H1 (cell line): ENCODE results near the gene MAPK8. TPM values are rescaled to one million over a fixed set of nuclear protein-coding genes. Genes with fewer than 3 reads are reported as not detected.

Source experiments
- CTCF ChIA-PET: fragments of 300-600 bp; sonication (Branson Sonifier 250); formaldehyde crosslinking; loops from one replicate; lab custom pipeline; 2021; ENCODE audit not compliant: partially characterized antibody; lab: Charles Lee
- POLR2A ChIA-PET: fragments of 300-600 bp; sonication (Branson Sonifier 250); formaldehyde crosslinking; loops from one replicate; lab custom pipeline; 2021; ENCODE audit warnings: inconsistent platforms; ENCODE audit not compliant: partially characterized antibody; lab: Charles Lee
- DNase-seq, 2 experiments: peaks; one replicate each; pipeline versions ENCODE4 v3.0.0 to v3.0.0-alpha.2; 2010 to 2022; ENCODE audit warnings: low spot score in 2 of 2, low read depth in 1 of 2, mixed read lengths in 1 of 2
- FAIRE-seq: peaks from 2 replicates; lab custom pipeline; 2011; peaks lifted over from hg19 to GRCh38; lab: Jason Lieb, UNC
- H2AFZ ChIP-seq: 2 replicates; pipeline ENCODE4 v1.8.1; 2012; ENCODE audit warnings: low read length, inconsistent platforms
- H2AK5ac ChIP-seq: 2 replicates; pipeline ENCODE4 v1.6.1; 2013; ENCODE audit warnings: low read depth, low read length
- H2BK120ac ChIP-seq: replicated peaks from 2 replicates; pipeline ENCODE3; 2013; ENCODE audit warnings: low read depth, low read length, inconsistent platforms
- H2BK12ac ChIP-seq: 2 replicates; pipeline ENCODE4 v1.6.1; 2013; ENCODE audit warnings: low read depth, low read length
- H2BK15ac ChIP-seq: 2 replicates; pipeline ENCODE4 v1.6.1; 2013; ENCODE audit warnings: low read length
- H2BK20ac ChIP-seq: 2 replicates; pipeline ENCODE4 v1.6.1; 2013; ENCODE audit warnings: low read length
- H2BK5ac ChIP-seq: 2 replicates; pipeline ENCODE4 v1.6.1; 2013; ENCODE audit warnings: low read depth, low read length
- H3K14ac ChIP-seq: 2 replicates; pipeline ENCODE4 v1.6.1; 2013; ENCODE audit warnings: inconsistent platforms; ENCODE audit not compliant: insufficient read length
- H3K18ac ChIP-seq: 2 replicates; pipeline ENCODE4 v1.6.1; 2013; ENCODE audit warnings: low read length; ENCODE audit errors: extremely low read depth
- H3K23ac ChIP-seq: 2 replicates; pipeline ENCODE4 v1.6.1; 2013; ENCODE audit warnings: inconsistent platforms; ENCODE audit not compliant: insufficient read length
- H3K23me2 ChIP-seq: 2 replicates; pipeline ENCODE4 v1.6.1; 2013; ENCODE audit warnings: low read depth, low read length
- H3K27ac ChIP-seq: 2 replicates; pipeline ENCODE4 v1.6.1; 2011; ENCODE audit warnings: low read depth, low read length, inconsistent platforms
- H3K27me3 ChIP-seq, 4 experiments: replicated peaks in 1 of 4; 1 replicate in 1 of 4; 2 replicates in 3 of 4; pipeline versions ENCODE4 v1.6.1 to v1.8.1; 2011 to 2013; ENCODE audit warnings: low read length in 3 of 4, mild to moderate bottlenecking in 3 of 4, inconsistent platforms in 2 of 4, mixed read lengths in 2 of 4, moderate library complexity in 1 of 4; ENCODE audit not compliant: control insufficient read depth in 3 of 4, insufficient read depth in 3 of 4; ENCODE audit errors: extremely low read depth in 1 of 4
- H3K36me3 ChIP-seq, 4 experiments: 2 replicates each; pipeline versions ENCODE4 v1.6.1 to v1.8.1; 2011 to 2013; ENCODE audit warnings: mild to moderate bottlenecking in 4 of 4, low read length in 3 of 4, moderate library complexity in 2 of 4, control low read depth in 1 of 4, inconsistent platforms in 1 of 4; ENCODE audit not compliant: insufficient read depth in 4 of 4, control insufficient read depth in 2 of 4
- H3K4ac ChIP-seq: replicated peaks from 2 replicates; pipeline ENCODE3; 2013; ENCODE audit warnings: low read length, low read depth, mixed read lengths, inconsistent platforms; ENCODE audit not compliant: insufficient read length
- H3K4me1 ChIP-seq, 4 experiments: replicated peaks in 1 of 4; 1 replicate in 1 of 4; 2 replicates in 3 of 4; pipeline versions ENCODE4 v1.6.1 to v1.8.1; 2011 to 2013; ENCODE audit warnings: low read length in 3 of 4, inconsistent platforms in 2 of 4, mixed read lengths in 1 of 4; ENCODE audit not compliant: insufficient read depth in 4 of 4, control insufficient read depth in 3 of 4
- H3K4me2 ChIP-seq, 2 experiments: 2 replicates each; pipeline versions ENCODE4 v1.6.1 to v1.8.1; 2011 to 2013; ENCODE audit warnings: low read depth in 2 of 2, low read length in 2 of 2, control low read depth in 1 of 2, inconsistent platforms in 1 of 2, mild to moderate bottlenecking in 1 of 2; ENCODE audit not compliant: insufficient read depth in 1 of 2
- H3K4me3 ChIP-seq, 4 experiments: fragments of 200-600, 300-600 bp in 1 of 4; sonication (generic), shearing (Covaris generic), sonication (Bioruptor Twin) in 1 of 4; 2 replicates each; pipeline versions ENCODE4 v1.5.1 to v1.8.1; 2011 to 2016; ENCODE audit warnings: low read length in 4 of 4, low read depth in 3 of 4, control low read depth in 2 of 4, inconsistent platforms in 2 of 4, mild to moderate bottlenecking in 2 of 4, mixed read lengths in 1 of 4, moderate library complexity in 1 of 4; ENCODE audit not compliant: insufficient read depth in 2 of 4; ENCODE audit errors: extremely low read depth in 1 of 4
- H3K56ac ChIP-seq: replicated peaks from 2 replicates; pipeline ENCODE3; 2013; ENCODE audit warnings: low read depth, mild to moderate bottlenecking, mixed read lengths, low read length, inconsistent platforms; ENCODE audit not compliant: insufficient read length
- H3K79me1 ChIP-seq: 2 replicates; pipeline ENCODE4 v1.6.1; 2013; ENCODE audit warnings: low read depth, low read length, control low read depth
- H3K79me2 ChIP-seq, 2 experiments: 2 replicates each; pipeline versions ENCODE4 v1.6.1 to v1.8.1; 2012 to 2013; ENCODE audit warnings: low read length in 2 of 2, mild to moderate bottlenecking in 2 of 2, inconsistent platforms in 1 of 2; ENCODE audit not compliant: insufficient read depth in 2 of 2, control insufficient read depth in 1 of 2
- H3K9ac ChIP-seq, 4 experiments: replicated peaks in 1 of 4; 1 replicate in 1 of 4; 2 replicates in 3 of 4; pipeline versions ENCODE4 v1.6.1 to v1.8.1; 2011 to 2013; ENCODE audit warnings: low read depth in 3 of 4, low read length in 3 of 4, control low read depth in 2 of 4, mild to moderate bottlenecking in 2 of 4, moderate library complexity in 2 of 4, inconsistent platforms in 1 of 4; ENCODE audit errors: extremely low read depth in 1 of 4
- H3K9me3 ChIP-seq, 2 experiments: 2 replicates each; pipeline versions ENCODE4 v1.6.1 to v1.8.1; 2012 to 2013; ENCODE audit warnings: mild to moderate bottlenecking in 2 of 2, moderate library complexity in 2 of 2, control low read depth in 1 of 2, inconsistent platforms in 1 of 2, low read depth in 1 of 2, low read length in 1 of 2, mixed read lengths in 1 of 2; ENCODE audit not compliant: insufficient read depth in 2 of 2
- H4K20me1 ChIP-seq, 2 experiments: replicated peaks in 1 of 2; 2 replicates each; pipeline versions ENCODE3 to v1.8.1; 2011 to 2013; ENCODE audit warnings: inconsistent platforms in 2 of 2, low read length in 2 of 2, mild to moderate bottlenecking in 1 of 2; ENCODE audit not compliant: insufficient read depth in 2 of 2, control insufficient read depth in 1 of 2
- H4K5ac ChIP-seq: 2 replicates; pipeline ENCODE4 v1.6.1; 2013; ENCODE audit warnings: low read length, low read depth, mixed read lengths, inconsistent platforms; ENCODE audit not compliant: insufficient read length
- H4K8ac ChIP-seq: 2 replicates; pipeline ENCODE4 v1.8.0; 2013; ENCODE audit warnings: mild to moderate bottlenecking, moderate library complexity, low read length, inconsistent platforms; ENCODE audit not compliant: insufficient read depth; ENCODE audit errors: extremely low read depth
- H4K91ac ChIP-seq: replicated peaks from 2 replicates; pipeline ENCODE3; 2013; ENCODE audit warnings: low read length, mixed read lengths, inconsistent platforms; ENCODE audit not compliant: insufficient read length
- E2F6 ChIP-seq: IDR thresholded peaks from 2 replicates; pipeline ENCODE4 v1.6.1; 2012; ENCODE audit warnings: inconsistent platforms
- GABPA ChIP-seq: IDR thresholded peaks from 2 replicates; pipeline ENCODE4 v1.6.1; 2011; ENCODE audit warnings: mild to moderate bottlenecking, low read length, moderate library complexity, borderline replicate concordance; ENCODE audit not compliant: insufficient read depth
- RFX5 ChIP-seq: IDR thresholded peaks from 2 replicates; pipeline ENCODE4 v1.6.1; 2011; ENCODE audit warnings: low read depth, low read length, improper control_type of control experiment, borderline replicate concordance
- SP2 ChIP-seq: IDR thresholded peaks from 2 replicates; pipeline ENCODE4 v1.6.1; 2012; ENCODE audit warnings: mild to moderate bottlenecking, low read length, inconsistent platforms
- SUZ12 ChIP-seq: fragments of 200-600 bp; sonication (generic); IDR thresholded peaks from 2 replicates; pipeline ENCODE4 v1.6.1; 2012; ENCODE audit warnings: mild to moderate bottlenecking, inconsistent platforms, low read length, moderate library complexity, mixed read lengths
- WGBS, 2 experiments: shearing (Covaris generic) in 1 of 2; methylation state at CpG; one replicate each; pipeline versions ENCODE4 v1.1.6 to v1.1.7; 2013 to 2015; ENCODE audit warnings: low lambda C conversion rate in 2 of 2, mixed read lengths in 2 of 2, inconsistent platforms in 1 of 2, low coverage in 1 of 2, missing lambda C conversion rate in 1 of 2; ENCODE audit not compliant: insufficient replicate concordance in 2 of 2, insufficient coverage in 1 of 2, insufficient read length in 1 of 2; ENCODE audit errors: extremely low coverage in 1 of 2, missing lambda C conversion rate in 1 of 2; 5-methylcytosine and 5-hydroxymethylcytosine counted together
- polyA plus RNA-seq, 7 experiments: library from polyadenylated mRNA; depleted of rRNA in 3 of 7; stranded (reverse) in 5 of 7; unstranded in 2 of 7; fragments of >200 nt in 5 of 7; fragments of 200-250 nt in 2 of 7; gene quantifications; 1 replicate in 5 of 7; 2 replicates in 1 of 7; 4 replicates in 1 of 7; pipeline versions ENCODE4 v1.2.1 to v1.2.3, GENCODE V29; 2011 to 2013; ENCODE audit warnings: missing spikeins in 2 of 7, mixed read lengths in 2 of 7
- total RNA-seq: library from RNA; stranded (reverse); fragmentation: NEBNext Ultra II Directional; extraction: Animal tissue kit (Norgen Biotek cat#: 25700); gene quantifications from 2 replicates; pipeline ENCODE4 v1.2.1, GENCODE V29; 2021

The MAPK8 gene
- total and polyA plus RNA-seq, 2 of the 8 experiments (the other 6 are each of a cell fraction or from before 2014, with no cell fraction given), result 23.3 to 71.3 TPM

DNA sequence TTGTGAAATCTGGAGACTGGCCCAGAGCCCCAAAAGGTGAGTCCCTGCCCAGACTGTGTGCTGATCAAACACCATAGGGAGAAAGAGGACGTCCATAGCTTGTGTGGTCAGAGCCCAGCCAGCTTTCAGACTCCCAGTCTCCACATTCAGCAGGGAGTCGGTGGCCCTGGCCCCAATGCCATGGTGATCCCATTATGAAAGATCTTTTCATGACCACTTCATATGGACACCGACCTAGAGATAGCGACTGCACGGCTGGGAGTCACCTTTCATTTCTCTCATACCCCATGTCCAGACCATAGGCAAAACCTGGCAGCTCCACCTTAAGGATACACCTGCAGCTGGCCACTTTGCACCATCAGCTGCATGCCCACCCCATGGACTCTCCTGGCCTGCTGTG is 172.0 kb downstream of the MAPK8 start:
- Histone ChIP-seq H3K14ac (no peak overlapping the region), H3K23me2 (no peaks in the 10 kb centered on the region), H2BK15ac (no peak overlapping the region), H2AFZ (no peak overlapping the region), H2AK5ac (no peak overlapping the region), H2BK12ac (no peak overlapping the region), H3K56ac (no peak overlapping the region), H3K4me2 (no peak overlapping the region), H4K8ac (no peak overlapping the region), H3K36me3 (no peaks in the 10 kb centered on the region), H3K79me2 (no peaks in the 10 kb centered on the region), H3K23ac (no peak overlapping the region), H3K4me3 (no peak overlapping the region), H4K91ac (peak overlapping the region; percentile 47), H3K18ac (no peak overlapping the region), H2BK5ac (peak overlapping the region; percentile 49; the same call in 1 of the 2 replicates), H3K27ac (no peak overlapping the region), H3K4me1 (peaks cover 0 to 9% (median 1%) of the 10 kb centered on the region in 4 experiments; a peak in 3 of 7 replicates), H2BK20ac (no peak overlapping the region), H4K20me1 (no peaks in the 10 kb centered on the region), H2BK120ac (no peak overlapping the region), H3K9me3 (no peaks in the 10 kb centered on the region), H3K4ac (no peak overlapping the region), H4K5ac (no peak overlapping the region), H3K9ac (no peak overlapping the region), H3K27me3 (no peaks in the 10 kb centered on the region), H3K79me1 (0 out of 2 replicates have a peak, but pooled peaks cover 2% of the 10 kb centered on the region)
- TF ChIP-seq E2F6 (no peak), GABPA (no peak), SUZ12 (no peak), SP2 (no peak), RFX5 (no peak)
- POLR2A ChIA-PET, result no interaction called here
- no peak for DNase-seq
- CTCF ChIA-PET, result interaction anchor here (1.1 to 1.7 kb wide), 3 partner anchors 9 to 130 kb away, joined by 3 to 4 read pairs (median 4); no protein-coding TSS in a partner anchor
- WGBS, 2 experiments, result 91% methylated on average over 5 of the region's 5 CpGs; no CpG with 5 or more reads in 1 of the 2 experiments
- FAIRE-seq, result no peak
